ENCODE data around the gene SUGCT.

Gene SUGCT

GRCh38 chr7:40329601-40330153 lies 194.9 kb downstream of the SUGCT start:
- DNase-seq (ENCODE audit: low spot score) = peak; percentile 46

GRCh38 chr7:40330408-40330807 lies 195.6 kb downstream of the SUGCT start:
- no peak for DNase-seq (ENCODE audit: low spot score)

- no peak for DNase-seq (ENCODE audit: low spot score)
These were observed 197.1 kb downstream of the SUGCT start for GRCh38 chr7:40331915-40332314.

- no peak for DNase-seq (ENCODE audit: low spot score)
These were observed 197.7 kb downstream of the SUGCT start for GRCh38 chr7:40332516-40332915.

GRCh38 chr7:40341836-40342235 lies 207.0 kb downstream of the SUGCT start:
- no peak for DNase-seq (ENCODE audit: low spot score)

GRCh38 chr7:40346554-40346953 lies 211.7 kb downstream of the SUGCT start:
- no peak for DNase-seq (ENCODE audit: low spot score)

- no peak for DNase-seq (ENCODE audit: low spot score)
These were observed 213.4 kb downstream of the SUGCT start for GRCh38 chr7:40348126-40348728.

GRCh38 chr7:40350100-40350499 lies 215.3 kb downstream of the SUGCT start:
- no peak for DNase-seq (ENCODE audit: low spot score)

GRCh38 chr7:40354711-40355110 lies 219.9 kb downstream of the SUGCT start:
- DNase-seq (ENCODE audit: low spot score) = no peak

GRCh38 chr7:40356312-40356711 lies 221.5 kb downstream of the SUGCT start:
- no peak for DNase-seq (ENCODE audit: low spot score)

GRCh38 chr7:40356871-40357709 lies 222.3 kb downstream of the SUGCT start:
- DNase-seq (ENCODE audit: low spot score) = no peak

GRCh38 chr7:40369641-40370277 lies 235.0 kb downstream of the SUGCT start:
- DNase-seq (ENCODE audit: low spot score) = no peak

GRCh38 chr7:40371806-40372440 lies 237.1 kb downstream of the SUGCT start:
- no peak for DNase-seq (ENCODE audit: low spot score)

GRCh38 chr7:40374575-40374974 lies 239.8 kb downstream of the SUGCT start:
- no peak for DNase-seq (ENCODE audit: low spot score)

- DNase-seq (ENCODE audit: low spot score) = no peak
These were observed 245.3 kb downstream of the SUGCT start for GRCh38 chr7:40380111-40380510.

GRCh38 chr7:40382145-40382544 lies 247.3 kb downstream of the SUGCT start:
- no peak for DNase-seq (ENCODE audit: low spot score)

- no peak for DNase-seq (ENCODE audit: low spot score)
These were observed 258.9 kb downstream of the SUGCT start for GRCh38 chr7:40393660-40394059.

- no peak for DNase-seq (ENCODE audit: low spot score)
These were observed 259.6 kb downstream of the SUGCT start for GRCh38 chr7:40394400-40394799.

GRCh38 chr7:40400525-40400924 lies 265.7 kb downstream of the SUGCT start:
- no peak for DNase-seq (ENCODE audit: low spot score)

GRCh38 chr7:40401406-40401805 lies 266.6 kb downstream of the SUGCT start:
- no peak for DNase-seq (ENCODE audit: low spot score)

GRCh38 chr7:40402661-40403060 lies 267.9 kb downstream of the SUGCT start:
- no peak for DNase-seq (ENCODE audit: low spot score)

GRCh38 chr7:40403703-40404476 lies 269.1 kb downstream of the SUGCT start:
- peak; percentile 6 for DNase-seq (ENCODE audit: low spot score)
